CD14-positive monocyte (primary cell): Measurements from ENCODE around the gene KLHL36. TPM values are rescaled to one million over a fixed set of nuclear protein-coding genes. Genes with fewer than 3 reads are reported as not detected.

Experiments used
- DNase-seq, 3 donors: peaks; one replicate each; pipeline ENCODE4 v3.0.0-alpha.2; 2011 to 2022
- H2AFZ ChIP-seq: 2 replicates; pipeline ENCODE4 v1.6.0; 2012; ENCODE audit warnings: mild to moderate bottlenecking, low read depth, low read length, inconsistent platforms; ENCODE audit not compliant: insufficient read depth, poor library complexity, severe bottlenecking
- H3K27ac ChIP-seq, 2 donors: 1 replicate in 1 of 2; 2 replicates in 1 of 2; pipeline ENCODE4 v1.5.1; 2012 to 2013; ENCODE audit warnings: low read length in 2 of 2, control low read depth in 1 of 2, inconsistent platforms in 1 of 2, low read depth in 1 of 2, mild to moderate bottlenecking in 1 of 2
- H3K27me3 ChIP-seq, 2 donors: one replicate each; pipeline versions ENCODE4 v1.6.0 to v1.6.1; 2011 to 2013; ENCODE audit warnings: low read length in 2 of 2; ENCODE audit not compliant: control insufficient read depth in 2 of 2, insufficient read depth in 2 of 2
- H3K36me3 ChIP-seq, 2 donors: replicated peaks in 1 of 2; 1 replicate in 1 of 2; 2 replicates in 1 of 2; pipeline versions ENCODE4 v1.5.1 to v1.6.1; 2012 to 2013; ENCODE audit warnings: low read length in 2 of 2, control low read depth in 1 of 2, inconsistent platforms in 1 of 2, mild to moderate bottlenecking in 1 of 2; ENCODE audit not compliant: insufficient read depth in 2 of 2, control insufficient read depth in 1 of 2
- H3K4me1 ChIP-seq, 2 donors: 1 replicate in 1 of 2; 2 replicates in 1 of 2; pipeline versions ENCODE4 v1.5.1 to v1.6.1; 2012 to 2013; ENCODE audit warnings: low read length in 2 of 2, control low read depth in 1 of 2, inconsistent platforms in 1 of 2, mild to moderate bottlenecking in 1 of 2, moderate library complexity in 1 of 2; ENCODE audit not compliant: insufficient read depth in 2 of 2, control insufficient read depth in 1 of 2
- H3K4me2 ChIP-seq: replicated peaks from 2 replicates; pipeline ENCODE3; 2012; ENCODE audit warnings: low read length, moderate library complexity, mild to moderate bottlenecking; ENCODE audit not compliant: poor library complexity, severe bottlenecking; ENCODE audit errors: extremely low read depth
- H3K4me3 ChIP-seq, 3 experiments: fragments of 200-600 bp in 1 of 3; sonication (generic) in 1 of 3; replicated peaks in 1 of 3; 1 replicate in 2 of 3; 2 replicates in 1 of 3; pipeline ENCODE4 v1.5.1; 2011 to 2013; ENCODE audit warnings: low read length in 3 of 3, mild to moderate bottlenecking in 3 of 3, control low read depth in 2 of 3, low read depth in 2 of 3, inconsistent platforms in 1 of 3, moderate library complexity in 1 of 3
- H3K79me2 ChIP-seq: 2 replicates; pipeline ENCODE4 v1.6.0; 2012; ENCODE audit warnings: mild to moderate bottlenecking, control low read depth, inconsistent platforms, low read length, moderate library complexity; ENCODE audit not compliant: insufficient read depth
- H3K9ac ChIP-seq: 2 replicates; pipeline ENCODE4 v1.6.0; 2017; ENCODE audit warnings: low read length, mild to moderate bottlenecking; ENCODE audit not compliant: insufficient read depth, poor library complexity, severe bottlenecking
- H3K9me3 ChIP-seq, 2 donors: replicated peaks in 1 of 2; 1 replicate in 1 of 2; 2 replicates in 1 of 2; pipeline versions ENCODE4 v1.5.1 to v1.6.1; 2012 to 2013; ENCODE audit warnings: low read length in 2 of 2, control low read depth in 1 of 2; ENCODE audit not compliant: control insufficient read depth in 1 of 2, insufficient read depth in 1 of 2
- H4K20me1 ChIP-seq: 2 replicates; pipeline ENCODE4 v1.6.0; 2012; ENCODE audit warnings: mild to moderate bottlenecking, low read length, control low read depth, moderate library complexity; ENCODE audit not compliant: insufficient read depth
- H3K27ac Mint-ChIP-seq, 7 donors: one replicate each; pipeline ENCODE4 v1.8.0; 2020; ENCODE audit warnings: mild to moderate bottlenecking in 7 of 7, mixed read lengths in 7 of 7, moderate library complexity in 6 of 7, inconsistent platforms in 2 of 7
- H3K27me3 Mint-ChIP-seq, 3 donors: one replicate each; pipeline ENCODE4 v1.8.0; 2021 to 2022; ENCODE audit warnings: low read depth in 3 of 3, mild to moderate bottlenecking in 3 of 3, mixed read lengths in 3 of 3, moderate library complexity in 3 of 3, inconsistent platforms in 1 of 3
- H3K36me3 Mint-ChIP-seq, 2 donors: one replicate each; pipeline ENCODE4 v1.8.0; 2020; ENCODE audit warnings: mixed read lengths in 2 of 2, inconsistent platforms in 1 of 2, mild to moderate bottlenecking in 1 of 2
- H3K4me1 Mint-ChIP-seq: one replicate; pipeline ENCODE4 v1.8.0; 2020; ENCODE audit warnings: mild to moderate bottlenecking, mixed read lengths
- H3K4me3 Mint-ChIP-seq, 2 donors: one replicate each; pipeline ENCODE4 v1.8.0; 2020; ENCODE audit warnings: mild to moderate bottlenecking in 2 of 2, mixed read lengths in 2 of 2, moderate library complexity in 1 of 2
- H3K9me3 Mint-ChIP-seq, 7 donors: one replicate each; pipeline ENCODE4 v1.8.0; 2020 to 2022; ENCODE audit warnings: mixed read lengths in 7 of 7, mild to moderate bottlenecking in 6 of 7, moderate library complexity in 6 of 7, inconsistent platforms in 2 of 7
- CTCF ChIP-seq: fragments of 200-600 bp; IDR thresholded peaks from one replicate; pipeline ENCODE4 v1.8.0; 2022; ENCODE audit warnings: antibody characterized with exemption, mild to moderate bottlenecking
- WGBS: methylation state at CpG from one replicate; pipeline ENCODE4 v1.1.5; 2013; ENCODE audit warnings: missing lambda C conversion rate; ENCODE audit not compliant: insufficient coverage; 5-methylcytosine and 5-hydroxymethylcytosine counted together
- intact Hi-C, 2 donors: fragments of 100-400 bp; cut with micrococcal nuclease; formaldehyde crosslinking; loops; one replicate each; pipeline versions ENCODE4 v1.15.0 to v1.15.1; 2023
- polyA plus RNA-seq, 3 donors: library from polyadenylated mRNA; depleted of rRNA in 1 of 3; unstranded in 2 of 3; stranded (reverse) in 1 of 3; fragments of 300-500 nt in 2 of 3; fragments of >200 nt in 1 of 3; fragmentation: Illumina TruSeq in 2 of 3; gene quantifications; 1 replicate in 2 of 3; 2 replicates in 1 of 3; pipeline ENCODE4 v1.2.3, GENCODE V29; 2012 to 2021

Gene KLHL36
- polyA plus RNA-seq, 3 donors = 12.1 to 50.8 (median 14.2) TPM

DNA sequence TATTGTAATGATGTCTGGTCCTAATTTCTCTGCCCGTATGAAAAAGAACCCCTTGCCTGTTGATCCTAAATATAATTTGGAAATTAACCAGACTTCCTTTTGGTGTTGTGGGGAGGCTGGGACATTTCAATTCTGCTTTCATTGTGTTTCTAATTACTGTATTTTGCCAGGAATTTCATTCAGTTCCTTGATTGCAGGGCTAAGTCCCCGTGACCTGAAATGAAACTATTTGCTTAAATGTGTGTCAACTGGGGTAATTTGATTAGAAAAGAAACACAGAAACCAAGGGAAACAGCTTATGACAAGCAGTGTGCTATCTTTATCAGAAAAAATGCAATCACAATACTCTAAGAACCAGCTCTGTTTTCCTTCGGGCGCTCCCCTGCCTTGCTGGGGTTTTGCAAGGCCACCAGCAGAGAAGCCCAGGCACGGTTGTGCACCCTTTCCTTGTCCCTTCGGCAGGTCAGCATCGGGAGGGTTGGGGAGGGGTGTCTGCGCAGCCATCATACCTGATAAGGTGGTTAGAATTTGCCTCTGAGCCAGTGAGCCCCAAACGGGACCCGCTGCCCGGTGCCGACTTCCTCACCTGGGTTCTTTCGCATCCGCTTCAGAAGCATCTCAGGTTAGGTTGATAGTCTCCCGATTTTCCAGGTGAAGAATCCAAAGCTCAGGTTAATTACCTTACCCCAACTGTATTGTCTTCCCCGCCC, 19.4 kb downstream of the KLHL36 start:
- Histone ChIP-seq H2AFZ (no peak overlapping the region), H3K27me3 (no peaks in the 10 kb centered on the region), H3K9me3 (no peaks in the 10 kb centered on the region), H3K4me3 (no peak overlapping the region), H3K4me2 (no peak overlapping the region), H3K4me1 (peaks cover 0 to 3% of the 10 kb centered on the region in 2 donors), H4K20me1 (peaks cover 45% of the 10 kb centered on the region), H3K36me3 (peaks cover 35 to 60% of the 10 kb centered on the region in 2 donors), H3K79me2 (peaks cover 4% of the 10 kb centered on the region), H3K9ac (no peak overlapping the region), H3K27ac (no peak overlapping the region)
- Mint-ChIP-seq H3K27me3 (peaks cover 0 to 9% (median 0%) of the 10 kb centered on the region in 3 donors), H3K4me1 (peaks cover 6% of the 10 kb centered on the region), H3K36me3 (peaks cover 45 to 54% of the 10 kb centered on the region in 2 donors), H3K4me3 (no peak overlapping the region), H3K27ac (no peak overlapping the region), H3K9me3 (no peaks in the 10 kb centered on the region)
- 94% methylated on average over 6 of the region's 16 CpGs for WGBS
- no peak for DNase-seq
- no peak for TF ChIP-seq CTCF
- intact Hi-C loops = no loop called here

DNA sequence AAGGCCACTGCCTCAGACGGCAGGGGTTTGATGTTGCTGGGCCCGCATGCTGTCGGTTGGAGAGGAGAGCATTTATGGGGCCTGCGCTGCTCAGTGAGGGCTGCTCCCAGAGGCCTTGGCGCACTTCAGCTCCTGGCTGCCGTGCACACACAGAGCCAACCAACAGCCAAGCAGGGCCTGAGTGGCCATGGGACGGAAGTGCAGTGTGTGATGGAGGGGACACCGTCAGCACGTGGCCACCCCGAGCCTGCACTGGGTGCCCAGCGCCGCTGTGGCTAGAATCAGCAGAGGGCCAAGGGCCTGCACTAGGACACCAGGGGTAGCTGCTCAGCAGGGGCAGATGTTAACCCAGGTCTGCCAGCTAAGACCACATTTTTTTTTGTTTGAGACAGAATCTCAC, 21.8 kb downstream of the KLHL36 start:
- H4K20me1 ChIP-seq = peaks cover 25% of the 10 kb centered on the region
- no peak for DNase-seq
- peaks cover 13 to 37% of the 10 kb centered on the region in 2 donors for H3K36me3 ChIP-seq
- H2AFZ ChIP-seq = no peak overlapping the region
- Mint-ChIP-seq H3K4me3 (no peak overlapping the region), H3K36me3 (peaks cover 24 to 34% of the 10 kb centered on the region in 2 donors), H3K27me3 (peaks cover 0 to 11% (median 0%) of the 10 kb centered on the region in 3 donors), H3K4me1 (peaks cover 16% of the 10 kb centered on the region), H3K9me3 (no peaks in the 10 kb centered on the region), H3K27ac (no peak overlapping the region)
- 94% methylated on average over 8 of the region's 12 CpGs for WGBS
- no peak overlapping the region for H3K9ac ChIP-seq
- H3K27me3 ChIP-seq = no peaks in the 10 kb centered on the region
- H3K9me3 ChIP-seq = no peaks in the 10 kb centered on the region
- peaks cover 4 to 12% of the 10 kb centered on the region in 2 donors for H3K4me1 ChIP-seq
- no peak overlapping the region for H3K4me2 ChIP-seq
- H3K4me3 ChIP-seq = no peak overlapping the region
- no peak overlapping the region for H3K27ac ChIP-seq
- no peak for TF ChIP-seq CTCF
- intact Hi-C loops = loop anchor here in 1 of 2 donors (10.0 kb wide), 1 partner anchor 305 kb away; no protein-coding TSS in a partner anchor
- H3K79me2 ChIP-seq = peaks cover 4% of the 10 kb centered on the region
